Neural progenitor cell (in vitro differentiated cells): Measurements from ENCODE around the gene ZNF35. TPM values are rescaled to one million over a fixed set of nuclear protein-coding genes. Genes with fewer than 3 reads are reported as not detected.

Experiments used
- DNase-seq: peaks from one replicate; pipeline ENCODE4 v3.0.0-alpha.2; 2016; ENCODE audit warnings: low spot score
- H2AFZ ChIP-seq: fragments of 200-600 bp; sonication (generic); replicated peaks from 2 replicates; pipeline ENCODE4 v1.6.1; 2016; ENCODE audit warnings: antibody characterized with exemption
- H3F3A ChIP-seq: fragments of 200-600 bp; sonication (generic); 2 replicates; pipeline ENCODE4 v1.6.1; 2016; ENCODE audit warnings: antibody characterized with exemption, low read depth
- H3K27ac ChIP-seq: fragments of 200-600 bp; sonication (generic); 2 replicates; pipeline ENCODE4 v1.5.1; 2016; ENCODE audit warnings: mild to moderate bottlenecking
- H3K27me3 ChIP-seq: fragments of 200-600 bp; sonication (generic); 2 replicates; pipeline ENCODE4 v1.6.1; 2016; ENCODE audit warnings: mild to moderate bottlenecking, moderate library complexity
- H3K36me3 ChIP-seq: fragments of 200-600 bp; sonication (generic); 2 replicates; pipeline ENCODE4 v1.5.1; 2016
- H3K4me1 ChIP-seq: fragments of 200-600 bp; sonication (generic); 2 replicates; pipeline ENCODE4 v1.6.1; 2016; ENCODE audit warnings: mixed run types
- H3K4me2 ChIP-seq: fragments of 200-600 bp; sonication (generic); 2 replicates; pipeline ENCODE4 v1.6.1; 2016
- H3K4me3 ChIP-seq: fragments of 200-600 bp; sonication (generic); 2 replicates; pipeline ENCODE4 v1.5.1; 2016
- H3K79me2 ChIP-seq: fragments of 200-600 bp; sonication (generic); 2 replicates; pipeline ENCODE4 v1.6.1; 2016; ENCODE audit warnings: low read depth
- H3K9ac ChIP-seq: fragments of 200-600 bp; sonication (generic); 2 replicates; pipeline ENCODE4 v1.6.1; 2016
- H3K9me3 ChIP-seq: fragments of 200-600 bp; sonication (generic); 2 replicates; pipeline ENCODE4 v1.5.1; 2016; ENCODE audit warnings: low read depth
- H4K20me1 ChIP-seq: fragments of 200-600 bp; sonication (generic); 2 replicates; pipeline ENCODE4 v1.6.1; 2016; ENCODE audit warnings: low read depth
- H3K27ac Mint-ChIP-seq: 3 replicates; pipeline ENCODE4 v1.8.0; 2021; ENCODE audit warnings: mixed read lengths
- H3K27me3 Mint-ChIP-seq: 2 replicates; pipeline ENCODE4 v1.8.0; 2022; ENCODE audit warnings: low read depth, mild to moderate bottlenecking, inconsistent platforms, moderate library complexity, mixed read lengths; ENCODE audit not compliant: insufficient read depth
- H3K36me3 Mint-ChIP-seq: 3 replicates; pipeline ENCODE4 v1.8.0; 2021; ENCODE audit warnings: mixed read lengths
- H3K4me1 Mint-ChIP-seq: 3 replicates; pipeline ENCODE4 v1.8.0; 2021; ENCODE audit warnings: mixed read lengths
- H3K4me3 Mint-ChIP-seq: 3 replicates; pipeline ENCODE4 v1.8.0; 2021; ENCODE audit warnings: mild to moderate bottlenecking, moderate library complexity, mixed read lengths
- H3K9me3 Mint-ChIP-seq: 3 replicates; pipeline ENCODE4 v1.8.0; 2020; ENCODE audit warnings: mixed read lengths
- EZH2 ChIP-seq: fragments of 200-600 bp; sonication (generic); IDR thresholded peaks from 2 replicates; pipeline ENCODE4 v1.6.1; 2017; ENCODE audit warnings: antibody characterized with exemption, mild to moderate bottlenecking, moderate library complexity
- EZH2phosphoT487 ChIP-seq: fragments of 200-600 bp; sonication (generic); IDR thresholded peaks from 2 replicates; pipeline ENCODE4 v1.6.1; 2017; ENCODE audit warnings: antibody characterized with exemption
- total RNA-seq: library from RNA; depleted of rRNA; stranded (reverse); fragments of >200 nt; gene quantifications from 2 replicates; pipeline ENCODE4 v1.2.3, GENCODE V29; 2015; ENCODE audit warnings: low replicate concordance
- TF ChIP-seq, protein P1 (sequence below): fragments of 200-600 bp; sonication (generic); IDR thresholded peaks from 2 replicates; pipeline ENCODE4 v1.5.1; 2017; ENCODE audit warnings: antibody characterized with exemption, mild to moderate bottlenecking

Gene ZNF35
- 23.4 and 29.8 TPM in 2 replicates for total RNA-seq

DNA sequence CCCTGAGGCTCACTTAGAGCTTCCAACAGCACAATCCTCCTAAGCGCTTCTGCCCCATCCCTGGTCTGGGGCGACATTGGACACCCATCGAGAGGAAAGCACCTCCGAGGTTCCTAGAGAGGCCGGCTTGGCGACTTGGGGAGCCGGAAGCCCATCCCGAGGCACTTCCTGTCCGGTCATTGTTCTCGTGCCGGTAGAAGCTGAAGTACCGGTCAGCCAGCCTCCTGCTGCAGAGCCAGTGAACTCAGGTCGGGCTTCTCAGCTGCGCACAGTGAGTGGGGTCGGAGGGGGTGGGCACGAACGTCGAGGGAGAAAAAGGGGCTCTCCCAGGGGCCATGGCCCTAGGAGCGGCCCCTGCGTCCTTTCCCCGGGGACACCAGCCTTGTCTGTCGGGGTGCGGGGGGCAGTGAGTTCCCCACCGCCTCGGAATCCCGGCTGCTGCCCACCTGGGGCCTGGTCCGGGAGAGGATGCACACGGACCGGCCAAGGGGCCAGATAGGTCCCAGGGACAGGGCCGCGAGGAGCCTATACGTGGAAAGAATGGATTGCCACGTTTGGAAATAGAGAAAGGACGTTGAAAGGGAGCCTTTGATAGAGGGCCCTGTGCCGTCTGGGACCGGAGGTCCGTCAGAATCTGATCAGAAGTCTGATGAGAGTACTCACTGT, at the start of gene ZNF35:
ZNF35 (plus strand) TSS at position 169 of the 666 bp plus-strand sequence. CDS start 2,336 bp downstream, outside the sequence.
- Histone ChIP-seq H3K27ac (peak within 1 kb of the TSS; percentile 78), H3K79me2 (peaks cover 31% of the 10 kb centered on the region), H2AFZ (peak within 1 kb of the TSS; percentile 80), H3K27me3 (no peaks in the 10 kb centered on the region), H4K20me1 (peaks cover 7% of the 10 kb centered on the region), H3K4me2 (peak within 1 kb of the TSS; percentile 91), H3K4me3 (peak within 1 kb of the TSS; percentile 94), H3K4me1 (peaks cover 10% of the 10 kb centered on the region), H3K36me3 (peaks cover 8% of the 10 kb centered on the region), H3F3A (peaks cover 14% of the 10 kb centered on the region), H3K9ac (peak within 1 kb of the TSS; percentile 91), H3K9me3 (peaks cover 4% of the 10 kb centered on the region)
- peaks cover 10% of the 10 kb centered on the region for H3K4me1 Mint-ChIP-seq
- H3K9me3 Mint-ChIP-seq: peaks cover 4% of the 10 kb centered on the region
- H3K27ac Mint-ChIP-seq: peak within 1 kb of the TSS; percentile 78
- H3K4me3 Mint-ChIP-seq: peak within 1 kb of the TSS; percentile 98
- TF ChIP-seq EZH2phosphoT487: no peak
- peak; percentile 55 for TF ChIP-seq EZH2
- TF ChIP-seq, protein P1, sequence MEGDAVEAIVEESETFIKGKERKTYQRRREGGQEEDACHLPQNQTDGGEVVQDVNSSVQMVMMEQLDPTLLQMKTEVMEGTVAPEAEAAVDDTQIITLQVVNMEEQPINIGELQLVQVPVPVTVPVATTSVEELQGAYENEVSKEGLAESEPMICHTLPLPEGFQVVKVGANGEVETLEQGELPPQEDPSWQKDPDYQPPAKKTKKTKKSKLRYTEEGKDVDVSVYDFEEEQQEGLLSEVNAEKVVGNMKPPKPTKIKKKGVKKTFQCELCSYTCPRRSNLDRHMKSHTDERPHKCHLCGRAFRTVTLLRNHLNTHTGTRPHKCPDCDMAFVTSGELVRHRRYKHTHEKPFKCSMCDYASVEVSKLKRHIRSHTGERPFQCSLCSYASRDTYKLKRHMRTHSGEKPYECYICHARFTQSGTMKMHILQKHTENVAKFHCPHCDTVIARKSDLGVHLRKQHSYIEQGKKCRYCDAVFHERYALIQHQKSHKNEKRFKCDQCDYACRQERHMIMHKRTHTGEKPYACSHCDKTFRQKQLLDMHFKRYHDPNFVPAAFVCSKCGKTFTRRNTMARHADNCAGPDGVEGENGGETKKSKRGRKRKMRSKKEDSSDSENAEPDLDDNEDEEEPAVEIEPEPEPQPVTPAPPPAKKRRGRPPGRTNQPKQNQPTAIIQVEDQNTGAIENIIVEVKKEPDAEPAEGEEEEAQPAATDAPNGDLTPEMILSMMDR: no peak
- peaks cover 44% of the 10 kb centered on the region for H3K36me3 Mint-ChIP-seq
- DNase-seq: peak; percentile 96
- peaks cover 2% of the 10 kb centered on the region for H3K27me3 Mint-ChIP-seq

DNA sequence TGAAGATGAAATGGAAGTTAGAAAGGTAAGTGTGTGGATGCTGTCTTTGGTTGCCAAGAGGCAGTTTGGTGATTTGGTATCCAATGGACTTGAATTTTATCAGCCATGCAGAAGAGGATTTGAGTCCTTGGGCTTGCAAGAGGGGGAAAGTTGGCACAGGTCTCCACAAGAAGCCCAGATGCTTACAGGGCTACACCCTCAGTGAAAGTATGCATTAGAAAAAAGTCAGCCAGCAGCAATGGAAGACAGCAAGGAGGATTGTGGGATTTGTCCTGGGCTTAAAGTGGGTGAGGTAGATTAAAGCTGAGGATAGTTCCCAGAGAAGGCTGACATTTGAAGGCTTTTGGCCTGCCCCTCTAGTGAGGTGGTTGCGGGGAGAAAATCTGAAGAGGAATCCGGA, 46.8 kb upstream of the ZNF35 start:
- H2AFZ ChIP-seq: no peak overlapping the region
- no peak overlapping the region for H3K9ac ChIP-seq
- H3K27me3 ChIP-seq: no peaks in the 10 kb centered on the region
- Mint-ChIP-seq H3K4me1 (no peaks in the 10 kb centered on the region), H3K9me3 (peaks cover 86% of the 10 kb centered on the region), H3K36me3 (peaks cover 81% of the 10 kb centered on the region), H3K27me3 (no peaks in the 10 kb centered on the region), H3K27ac (no peak overlapping the region), H3K4me3 (no peak overlapping the region)
- TF ChIP-seq, protein P1: no peak
- TF ChIP-seq EZH2: no peak
- TF ChIP-seq EZH2phosphoT487: no peak
- peaks cover 9% of the 10 kb centered on the region for H3K36me3 ChIP-seq
- H3K79me2 ChIP-seq: peaks cover 4% of the 10 kb centered on the region
- no peaks in the 10 kb centered on the region for H3F3A ChIP-seq
- H3K9me3 ChIP-seq: peaks cover 4% of the 10 kb centered on the region
- DNase-seq: no peak
- H3K27ac ChIP-seq: no peak overlapping the region
- no peaks in the 10 kb centered on the region for H4K20me1 ChIP-seq
- H3K4me2 ChIP-seq: no peak overlapping the region
- no peaks in the 10 kb centered on the region for H3K4me1 ChIP-seq
- H3K4me3 ChIP-seq: no peak overlapping the region

DNA sequence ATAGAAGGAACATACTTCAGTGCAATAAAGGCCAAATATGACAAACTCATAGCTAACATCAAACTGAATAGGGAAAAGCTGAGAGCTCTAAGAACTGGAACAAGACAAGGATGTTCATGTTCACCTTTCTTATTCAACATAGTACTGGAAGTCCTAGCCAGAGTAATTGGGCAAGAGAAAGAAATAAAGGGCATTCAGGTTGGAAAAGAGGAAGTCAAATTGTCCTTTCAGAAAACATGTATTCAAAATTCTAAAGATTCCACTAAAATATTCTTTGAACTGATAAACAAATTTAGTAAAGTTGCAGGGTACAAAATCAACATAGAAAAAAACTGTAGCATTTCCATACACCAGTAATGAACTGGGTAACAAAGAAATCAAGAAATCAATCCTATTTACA, 35.9 kb upstream of the ZNF35 start:
- no peak overlapping the region for H3K4me3 Mint-ChIP-seq
- H3K9me3 Mint-ChIP-seq: peaks cover 42% of the 10 kb centered on the region
- Histone ChIP-seq H3K9me3 (peaks cover 6% of the 10 kb centered on the region), H3K9ac (no peak overlapping the region), H3F3A (no peaks in the 10 kb centered on the region), H3K4me1 (no peaks in the 10 kb centered on the region), H3K79me2 (no peaks in the 10 kb centered on the region), H3K27ac (no peak overlapping the region), H3K36me3 (peaks cover 5% of the 10 kb centered on the region), H3K27me3 (no peaks in the 10 kb centered on the region), H4K20me1 (no peaks in the 10 kb centered on the region), H2AFZ (no peak overlapping the region), H3K4me3 (no peak overlapping the region), H3K4me2 (no peak overlapping the region)
- H3K36me3 Mint-ChIP-seq: peaks cover 36% of the 10 kb centered on the region
- no peak for DNase-seq
- H3K4me1 Mint-ChIP-seq: no peaks in the 10 kb centered on the region
- no peak overlapping the region for H3K27ac Mint-ChIP-seq
- peaks cover 2% of the 10 kb centered on the region for H3K27me3 Mint-ChIP-seq
- TF ChIP-seq, protein P1: no peak
- no peak for TF ChIP-seq EZH2phosphoT487
- TF ChIP-seq EZH2: no peak
